GM10847 (cell line): ENCODE data around the gene GFAP.

Experiments
- POLR2A ChIP-seq: IDR thresholded peaks from 2 replicates; pipeline ENCODE4 v1.6.1; 2011; ENCODE audit not compliant: insufficient read length; ENCODE audit errors: extremely low read depth

Gene GFAP

DNA sequence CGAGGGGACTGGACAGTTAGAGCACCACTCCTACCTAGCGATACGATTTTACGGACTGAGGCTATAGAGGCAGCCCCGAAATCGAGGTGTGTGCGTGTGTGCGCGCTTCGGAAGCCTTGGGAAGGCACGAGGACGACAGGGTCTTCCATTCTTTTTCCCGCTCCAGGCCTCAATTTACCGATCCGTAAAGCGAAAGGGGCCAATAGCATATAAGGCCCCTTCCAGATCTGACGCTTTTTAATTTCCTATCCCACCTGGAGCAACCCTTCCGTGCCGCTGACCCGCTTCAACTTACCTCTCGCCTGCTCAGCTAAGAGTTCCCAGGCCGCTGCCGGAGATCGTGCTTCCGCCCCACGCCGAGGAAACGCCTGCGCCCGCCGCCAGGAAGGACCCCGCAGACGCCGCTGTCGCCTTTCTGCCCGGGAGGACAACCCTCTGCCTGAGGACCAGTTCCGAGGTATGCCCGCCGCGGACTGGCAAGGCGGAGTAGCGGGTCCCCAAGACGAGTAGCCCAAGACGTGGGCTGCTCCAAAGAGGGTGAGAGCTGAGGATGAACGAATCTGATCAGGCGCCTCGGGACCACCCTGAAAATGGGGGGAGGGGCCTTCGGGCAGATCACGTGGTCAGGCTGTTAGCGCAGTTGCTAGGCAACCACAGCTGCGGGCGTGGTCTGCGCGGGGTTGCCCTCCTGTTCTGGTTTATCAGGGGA is 16.1 kb downstream of the GFAP start, which contains the start of gene EFTUD2:
Gene EFTUD2, minus strand, starts transcription at position 372 of the 709 bp plus-strand sequence. CDS start 4,924 bp downstream, outside the sequence.
- TF ChIP-seq POLR2A: peak; percentile 75

DNA sequence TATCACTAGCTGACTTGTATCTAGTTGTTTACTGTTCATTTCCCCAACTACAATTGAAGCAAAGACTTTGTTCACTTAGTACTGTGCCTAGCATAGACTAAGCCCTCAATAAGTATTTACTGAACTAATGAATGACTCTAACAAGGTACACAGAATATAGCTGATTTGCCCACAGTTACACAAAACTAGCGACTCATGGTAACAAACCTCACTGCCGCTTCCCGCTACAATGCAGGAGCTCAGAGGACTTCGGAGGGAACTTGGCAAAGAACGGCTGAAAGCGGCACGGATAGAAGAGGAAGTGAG is 16.6 kb downstream of the GFAP start:
- TF ChIP-seq POLR2A: no peak

- no peak for TF ChIP-seq POLR2A
Observed at GRCh38 chr17:44894642-44895041, 20.7 kb downstream of the GFAP start.

DNA sequence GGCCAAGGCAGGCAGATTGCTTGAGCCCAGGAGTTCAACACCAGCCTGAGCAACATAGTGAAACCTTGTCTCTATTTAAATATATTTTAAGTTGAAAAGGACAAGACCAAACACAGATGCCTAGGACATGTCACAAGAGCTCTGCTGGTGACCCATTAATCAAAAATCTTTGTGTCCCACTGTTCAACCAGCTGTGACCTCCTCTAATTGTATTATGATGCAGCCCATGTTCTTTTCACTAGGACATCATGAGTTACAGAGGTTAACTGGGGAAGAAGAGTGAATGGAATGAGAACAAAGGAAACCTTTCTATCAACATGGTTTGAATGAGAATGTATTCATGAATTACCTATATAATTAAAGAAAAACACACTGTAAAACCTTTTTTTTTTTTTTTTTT is 23.1 kb downstream of the GFAP start:
- no peak for TF ChIP-seq POLR2A

GRCh38 chr17:44889003-44889402 is 26.3 kb downstream of the GFAP start:
- TF ChIP-seq POLR2A: no peak

DNA sequence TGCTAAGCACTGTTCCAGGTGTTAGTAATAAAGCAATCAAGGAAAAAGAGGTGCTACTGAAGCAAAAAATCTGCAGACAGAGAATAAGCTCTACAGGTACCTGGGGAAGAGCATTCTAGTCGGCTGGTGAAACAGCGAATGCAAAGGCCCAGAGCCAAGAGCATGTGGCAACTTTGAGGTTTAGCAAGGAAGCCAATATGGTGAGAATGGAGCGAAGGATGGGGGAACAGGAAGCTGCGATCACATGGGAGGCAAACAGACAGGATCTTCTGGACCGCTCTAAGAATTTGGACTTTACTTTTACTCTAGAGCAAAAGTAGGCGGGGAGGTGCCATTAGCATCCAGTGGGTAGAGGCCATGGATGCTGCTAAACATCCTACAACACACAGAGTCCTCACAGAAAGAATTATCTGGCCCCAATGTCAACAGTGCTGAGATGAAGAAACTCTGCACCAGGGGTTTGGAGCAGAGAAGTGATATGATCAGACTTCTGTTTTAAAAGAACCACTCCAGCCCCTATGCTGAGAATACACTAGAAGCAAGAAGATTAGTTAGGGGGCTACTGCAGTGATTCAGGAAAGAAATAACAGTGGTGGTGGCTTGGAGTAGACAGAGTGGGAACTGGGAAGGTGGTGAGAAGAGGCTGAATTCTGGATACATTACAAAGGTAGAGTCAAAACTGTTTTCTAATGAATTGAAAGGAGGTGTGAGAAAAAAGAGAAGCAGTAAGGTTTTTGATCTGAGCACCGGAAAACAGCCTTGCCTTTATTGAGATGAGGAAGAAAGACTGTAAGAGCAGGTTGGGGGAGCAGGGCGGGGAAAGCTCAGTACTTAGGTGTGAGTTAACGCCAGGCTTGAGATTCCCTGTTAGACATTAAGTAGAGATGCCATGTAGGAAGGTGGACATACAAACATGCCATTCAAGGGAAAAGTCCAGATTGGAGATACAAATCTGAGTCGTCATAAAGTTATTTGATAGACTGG is 27.0 kb downstream of the GFAP start:
- no peak for TF ChIP-seq POLR2A

GRCh38 chr17:44887016-44887415 is 28.3 kb downstream of the GFAP start:
- TF ChIP-seq POLR2A: no peak

GRCh38 chr17:44884941-44885340 is 30.4 kb downstream of the GFAP start:
- TF ChIP-seq POLR2A: no peak

DNA sequence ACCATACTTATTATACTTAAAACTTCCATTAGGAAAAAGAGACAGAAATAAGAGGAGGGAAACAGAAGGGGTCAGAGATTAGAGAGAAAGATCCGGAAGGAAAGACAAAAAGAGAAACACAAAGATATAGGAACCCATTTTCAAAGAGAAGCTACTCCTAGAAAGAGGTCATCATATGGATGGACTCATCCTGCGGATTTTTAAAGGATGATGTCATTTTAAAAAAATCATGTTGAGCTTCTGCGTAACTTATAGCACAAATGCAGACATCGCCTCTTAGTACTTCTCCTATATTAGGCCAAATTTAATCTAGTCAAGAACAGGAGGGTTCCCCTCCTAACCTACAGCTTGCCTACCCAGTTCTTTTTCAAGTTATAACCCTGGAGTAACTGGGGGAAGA is 34.2 kb downstream of the GFAP start:
- TF ChIP-seq POLR2A: no peak

DNA sequence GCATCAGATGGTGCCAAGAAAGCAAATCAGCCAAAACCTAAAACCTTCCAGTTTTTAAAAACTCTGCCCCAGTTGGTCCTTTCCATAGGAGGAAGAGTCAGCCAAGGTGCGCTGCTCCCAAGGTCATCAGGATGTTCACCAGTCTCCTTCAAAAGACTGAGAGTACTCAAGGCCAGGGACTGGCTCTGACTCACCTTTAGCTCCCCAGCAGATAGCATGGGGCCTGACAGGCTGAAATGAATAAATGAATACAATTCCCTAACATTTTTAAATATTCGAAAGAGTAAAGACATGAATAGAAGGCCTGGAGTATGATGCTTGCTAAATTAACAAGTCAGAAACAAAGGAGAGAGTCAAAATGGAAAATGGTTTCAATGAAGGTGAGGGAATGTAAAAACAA is 35.2 kb downstream of the GFAP start:
- no peak for TF ChIP-seq POLR2A

DNA sequence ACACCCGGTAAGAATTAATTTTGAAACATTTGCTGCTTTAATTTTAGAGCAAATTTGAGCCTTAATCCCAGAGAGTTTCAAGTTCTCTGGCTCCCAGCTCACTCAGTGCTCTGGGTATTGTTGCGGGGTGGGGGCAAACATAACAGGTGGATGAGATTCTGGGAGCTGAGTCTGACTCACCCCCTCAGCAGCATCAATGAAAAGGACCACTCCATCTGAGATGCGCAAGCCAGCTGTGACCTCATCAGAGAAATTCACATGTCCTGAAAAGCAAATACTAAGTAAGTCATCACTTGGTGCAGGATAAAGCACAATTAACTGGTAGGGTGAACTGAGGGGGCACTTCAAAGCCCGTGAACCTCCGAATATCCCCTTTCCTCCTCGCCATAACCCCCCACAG is 35.9 kb downstream of the GFAP start:
- no peak for TF ChIP-seq POLR2A

- no peak for TF ChIP-seq POLR2A
Observed at GRCh38 chr17:44878627-44879221, 36.6 kb downstream of the GFAP start.

DNA sequence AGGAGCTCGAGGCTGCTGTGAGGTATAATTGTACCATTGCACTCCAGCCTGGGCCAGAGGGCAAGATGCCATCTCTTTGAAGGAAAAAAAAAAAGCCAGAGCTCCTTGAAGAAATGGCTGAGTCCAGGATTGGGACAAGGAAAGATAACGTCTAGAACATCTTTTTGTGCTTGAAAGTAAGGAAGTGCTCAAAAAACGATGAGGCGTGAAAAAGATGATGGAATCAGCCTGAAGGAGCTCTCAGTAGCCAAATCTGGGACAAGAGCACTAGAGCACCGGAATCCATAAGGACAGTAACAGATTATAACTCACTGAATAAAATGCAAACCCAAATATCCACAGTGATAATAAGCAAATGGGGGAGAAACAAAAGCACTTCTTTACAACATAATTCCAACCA is 38.2 kb downstream of the GFAP start:
- TF ChIP-seq POLR2A: no peak

GRCh38 chr17:44875761-44876160 is 39.5 kb downstream of the GFAP start:
- TF ChIP-seq POLR2A: no peak

GRCh38 chr17:44872131-44872768 is 43.0 kb downstream of the GFAP start:
- TF ChIP-seq POLR2A: no peak

DNA sequence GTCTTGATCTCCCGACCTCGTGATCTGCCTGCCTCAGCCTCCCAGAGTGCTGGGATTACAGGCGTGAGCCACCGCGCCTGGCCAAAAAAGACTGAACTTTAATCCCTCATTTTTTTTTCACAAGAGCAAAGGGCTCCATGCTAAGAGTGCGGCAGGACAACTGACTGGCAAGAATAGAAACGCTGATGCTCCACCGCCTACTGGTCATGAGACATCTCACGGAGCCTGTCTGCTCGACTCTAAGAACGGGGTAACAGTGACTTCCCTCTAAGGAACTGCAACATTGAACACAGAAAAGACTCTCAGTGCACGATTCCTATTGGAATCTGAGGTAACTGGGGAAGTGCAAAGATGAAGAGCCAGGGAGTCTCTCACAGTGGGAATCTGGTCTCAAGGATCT is 43.7 kb downstream of the GFAP start:
- no peak for TF ChIP-seq POLR2A

- no peak for TF ChIP-seq POLR2A
Observed at GRCh38 chr17:44867841-44868240, 47.5 kb downstream of the GFAP start.
